Loucy (cell line): Measurements from ENCODE around the gene BARHL1.

Source experiments
- H2AFZ ChIP-seq: fragments of 200-600 bp; sonication (generic); 2 replicates; pipeline ENCODE4 v1.6.0; 2016; ENCODE audit warnings: antibody characterized with exemption, mild to moderate bottlenecking, low read length, moderate library complexity
- H3F3A ChIP-seq: fragments of 200-600 bp; 2 replicates; pipeline ENCODE4 v1.6.0; 2016; ENCODE audit warnings: antibody characterized with exemption, low read depth, mild to moderate bottlenecking
- H3K27me3 ChIP-seq: fragments of 200-600 bp; sonication (generic); 2 replicates; pipeline ENCODE4 v1.6.1; 2014; ENCODE audit warnings: low read length, mild to moderate bottlenecking; ENCODE audit not compliant: insufficient read depth, poor library complexity, severe bottlenecking
- H3K36me3 ChIP-seq: fragments of 200-600 bp; sonication (generic); 2 replicates; pipeline ENCODE4 v1.6.1; 2016; ENCODE audit warnings: low read length; ENCODE audit not compliant: insufficient read depth
- H3K4me1 ChIP-seq: fragments of 200-600 bp; sonication (generic); 2 replicates; pipeline ENCODE4 v1.5.1; 2014; ENCODE audit warnings: low read length, mild to moderate bottlenecking; ENCODE audit not compliant: insufficient read depth, poor library complexity, severe bottlenecking
- H3K4me2 ChIP-seq: fragments of 200-600 bp; sonication (generic); 2 replicates; pipeline ENCODE4 v1.6.0; 2014; ENCODE audit warnings: antibody characterized with exemption, low read length, low read depth, mild to moderate bottlenecking; ENCODE audit not compliant: poor library complexity, severe bottlenecking
- H3K4me3 ChIP-seq: fragments of 200-600 bp; sonication (generic); 2 replicates; pipeline ENCODE4 v1.5.1; 2014; ENCODE audit warnings: low read length, mild to moderate bottlenecking, mixed read lengths; ENCODE audit not compliant: poor library complexity, severe bottlenecking
- H3K79me2 ChIP-seq: fragments of 200-600 bp; sonication (generic); 2 replicates; pipeline ENCODE4 v1.6.1; 2014; ENCODE audit warnings: low read length; ENCODE audit not compliant: insufficient read depth
- H3K9ac ChIP-seq: fragments of 200-600 bp; sonication (generic); 2 replicates; pipeline ENCODE4 v1.6.0; 2014; ENCODE audit warnings: mild to moderate bottlenecking, low read depth, low read length, moderate library complexity; ENCODE audit not compliant: poor library complexity, severe bottlenecking
- H3K9me2 ChIP-seq: fragments of 200-600 bp; sonication (generic); replicated peaks from 2 replicates; pipeline ENCODE4 v1.6.1; 2016; ENCODE audit warnings: low read depth, low read length, mixed read lengths
- H3K9me3 ChIP-seq: fragments of 200-600 bp; sonication (generic); 2 replicates; pipeline ENCODE4 v1.6.1; 2014; ENCODE audit warnings: mild to moderate bottlenecking, antibody characterized with exemption, low read length, low read depth; ENCODE audit not compliant: insufficient read depth
- H4K20me1 ChIP-seq: fragments of 200-600 bp; sonication (generic); 2 replicates; pipeline ENCODE4 v1.6.0; 2014; ENCODE audit warnings: antibody characterized with exemption, low read length, mild to moderate bottlenecking; ENCODE audit not compliant: insufficient read depth, poor library complexity, severe bottlenecking
- EZH2phosphoT487 ChIP-seq: fragments of 200-600 bp; IDR thresholded peaks from 2 replicates; pipeline ENCODE4 v1.6.1; 2018; ENCODE audit warnings: antibody characterized with exemption, mild to moderate bottlenecking, moderate library complexity, borderline replicate concordance
- TF ChIP-seq, protein P1 (sequence below): fragments of 200-600 bp; sonication (generic); conservative IDR thresholded peaks from 2 replicates; pipeline ENCODE4 v1.5.1; 2014; ENCODE audit warnings: mild to moderate bottlenecking, antibody characterized with exemption, low read length

Gene BARHL1

DNA sequence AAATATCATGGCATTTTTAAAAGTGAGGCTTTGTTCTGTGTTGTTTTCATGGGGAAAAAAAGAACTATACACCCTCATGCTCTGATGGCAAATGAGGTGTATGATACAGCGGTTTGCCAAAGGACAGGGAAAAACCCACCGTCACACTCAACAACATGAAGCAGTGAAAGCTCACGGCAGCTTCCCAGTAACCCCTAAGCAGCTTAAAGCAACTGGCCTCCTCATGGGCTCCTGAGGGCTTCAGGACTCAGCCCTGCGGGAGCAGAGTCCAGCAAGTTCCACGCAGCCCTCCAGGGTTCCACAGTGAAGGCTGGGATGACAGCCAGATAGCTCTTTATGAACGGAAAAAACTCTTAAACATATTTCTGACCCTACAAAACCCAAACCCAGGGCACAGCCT is 12.9 kb downstream of the BARHL1 start:
- Histone ChIP-seq H2AFZ (no peak overlapping the region), H3K9me2 (no peaks in the 10 kb centered on the region), H3K4me1 (no peaks in the 10 kb centered on the region), H4K20me1 (no peaks in the 10 kb centered on the region), H3K9ac (no peak overlapping the region), H3K4me3 (no peak overlapping the region), H3K36me3 (peaks cover 12% of the 10 kb centered on the region; the same call in 1 of the 2 replicates), H3K27me3 (no peaks in the 10 kb centered on the region), H3K4me2 (no peak overlapping the region), H3F3A (no peaks in the 10 kb centered on the region), H3K79me2 (no peaks in the 10 kb centered on the region), H3K9me3 (no peaks in the 10 kb centered on the region)
- TF ChIP-seq, protein P1, sequence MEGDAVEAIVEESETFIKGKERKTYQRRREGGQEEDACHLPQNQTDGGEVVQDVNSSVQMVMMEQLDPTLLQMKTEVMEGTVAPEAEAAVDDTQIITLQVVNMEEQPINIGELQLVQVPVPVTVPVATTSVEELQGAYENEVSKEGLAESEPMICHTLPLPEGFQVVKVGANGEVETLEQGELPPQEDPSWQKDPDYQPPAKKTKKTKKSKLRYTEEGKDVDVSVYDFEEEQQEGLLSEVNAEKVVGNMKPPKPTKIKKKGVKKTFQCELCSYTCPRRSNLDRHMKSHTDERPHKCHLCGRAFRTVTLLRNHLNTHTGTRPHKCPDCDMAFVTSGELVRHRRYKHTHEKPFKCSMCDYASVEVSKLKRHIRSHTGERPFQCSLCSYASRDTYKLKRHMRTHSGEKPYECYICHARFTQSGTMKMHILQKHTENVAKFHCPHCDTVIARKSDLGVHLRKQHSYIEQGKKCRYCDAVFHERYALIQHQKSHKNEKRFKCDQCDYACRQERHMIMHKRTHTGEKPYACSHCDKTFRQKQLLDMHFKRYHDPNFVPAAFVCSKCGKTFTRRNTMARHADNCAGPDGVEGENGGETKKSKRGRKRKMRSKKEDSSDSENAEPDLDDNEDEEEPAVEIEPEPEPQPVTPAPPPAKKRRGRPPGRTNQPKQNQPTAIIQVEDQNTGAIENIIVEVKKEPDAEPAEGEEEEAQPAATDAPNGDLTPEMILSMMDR, result no peak
- TF ChIP-seq EZH2phosphoT487, result no peak

DNA sequence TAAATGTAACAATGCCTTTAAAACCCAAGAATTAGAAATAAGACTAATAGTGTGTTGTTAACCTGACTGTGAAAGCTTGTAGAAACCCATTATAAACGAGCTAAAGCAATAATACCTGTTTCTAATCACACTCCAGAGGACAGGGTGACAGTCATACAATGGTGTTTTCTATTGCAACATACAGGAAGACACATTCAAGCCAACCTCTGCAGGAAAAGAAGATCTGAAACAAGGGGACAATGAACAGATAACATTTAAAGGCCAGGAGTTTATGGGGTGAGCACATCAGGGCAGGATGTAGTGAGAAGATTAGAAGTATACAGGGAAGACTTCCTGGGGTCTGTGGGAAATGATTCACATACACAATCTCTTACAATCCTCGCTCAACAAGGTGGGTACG is 13.8 kb downstream of the BARHL1 start:
- Histone ChIP-seq H3K36me3 (peaks cover 19% of the 10 kb centered on the region; the same call in 1 of the 2 replicates), H3K9ac (no peak overlapping the region)

DNA sequence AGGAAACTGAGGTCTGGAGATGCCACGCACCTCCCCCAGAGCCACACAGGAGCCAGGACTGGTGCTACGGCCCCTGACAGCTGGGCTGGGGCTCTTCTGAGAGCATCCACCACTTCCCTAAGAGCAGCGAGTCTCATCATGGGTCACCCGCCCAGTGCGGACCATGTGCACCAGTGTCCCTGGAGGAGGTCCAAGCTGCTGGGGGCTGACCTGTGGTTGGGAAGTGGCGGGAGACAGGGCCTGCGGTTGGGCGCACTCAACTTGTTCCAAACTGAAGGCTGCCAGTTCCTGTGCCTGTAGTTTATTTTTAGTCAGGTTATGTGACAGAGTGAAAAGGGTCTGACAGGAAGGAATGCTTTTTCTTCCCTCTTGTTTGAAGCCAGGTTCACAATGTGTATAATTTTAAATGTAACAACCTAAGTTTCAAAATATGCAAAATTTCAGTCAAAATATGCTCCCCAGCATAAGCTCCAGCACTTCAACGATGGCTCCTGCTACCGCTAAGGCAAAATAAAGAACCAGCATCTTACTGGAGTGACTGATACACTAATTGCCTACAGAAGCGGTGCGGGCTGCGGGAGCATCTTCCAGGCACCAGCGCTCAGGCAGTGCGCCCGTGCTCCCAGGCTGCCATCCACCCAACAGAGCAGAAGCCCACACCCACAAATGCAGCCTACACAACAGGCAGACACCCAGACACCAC is 14.8 kb downstream of the BARHL1 start:
- Histone ChIP-seq H4K20me1 (no peaks in the 10 kb centered on the region), H3K36me3 (peaks cover 19% of the 10 kb centered on the region; the same call in 1 of the 2 replicates), H2AFZ (no peak overlapping the region)

More for the DNA sequence above, 13.8 kb downstream of the BARHL1 start:
- no peaks in the 10 kb centered on the region for H3K79me2 ChIP-seq
- no peaks in the 10 kb centered on the region for H3K9me2 ChIP-seq
- H3F3A ChIP-seq, result no peaks in the 10 kb centered on the region
- no peaks in the 10 kb centered on the region for H3K27me3 ChIP-seq
- H2AFZ ChIP-seq, result no peak overlapping the region
- no peaks in the 10 kb centered on the region for H4K20me1 ChIP-seq
- no peaks in the 10 kb centered on the region for H3K4me1 ChIP-seq
- no peaks in the 10 kb centered on the region for H3K9me3 ChIP-seq
- H3K4me3 ChIP-seq, result no peak overlapping the region
- no peak overlapping the region for H3K4me2 ChIP-seq
- no peak for TF ChIP-seq EZH2phosphoT487
- TF ChIP-seq, protein P1, result no peak

More for the DNA sequence above, 14.8 kb downstream of the BARHL1 start:
- no peak for TF ChIP-seq EZH2phosphoT487
- TF ChIP-seq, protein P1, result no peak
- Histone ChIP-seq H3K27me3 (no peaks in the 10 kb centered on the region), H3K4me3 (no peak overlapping the region), H3K79me2 (no peaks in the 10 kb centered on the region), H3F3A (no peaks in the 10 kb centered on the region), H3K9me2 (no peaks in the 10 kb centered on the region), H3K9ac (no peak overlapping the region), H3K9me3 (no peaks in the 10 kb centered on the region), H3K4me2 (no peak overlapping the region), H3K4me1 (no peaks in the 10 kb centered on the region)
